ENCODE data around the gene CBS. TPM values are rescaled to one million over a fixed set of nuclear protein-coding genes. Genes with fewer than 3 reads are reported as not detected.

The CBS gene
- total RNA-seq, 2 donors from 2014 or later = 8.3 to 9.3 TPM

- Histone ChIP-seq H3K4me3 (no peak overlapping the region), H3K9me3 (no peaks in the 10 kb centered on the region), H3K4me1 (no peaks in the 10 kb centered on the region), H3K27ac (no peak overlapping the region), H3K27me3 (no peaks in the 10 kb centered on the region), H3K36me3 (peaks cover 30% of the 10 kb centered on the region)
- TF ChIP-seq CTCF (IDR thresholded peaks at IDR 0.05) = no peak
- DNase-seq (ENCODE audit: low spot score) = no peak
Observed at GRCh38 chr21:43023175-43023574, 52.5 kb downstream of the CBS start.

- no peak for TF ChIP-seq CTCF (IDR thresholded peaks at IDR 0.05)
- Histone ChIP-seq H3K27me3 (no peaks in the 10 kb centered on the region), H3K27ac (no peak overlapping the region), H3K4me1 (no peaks in the 10 kb centered on the region), H3K4me3 (no peak overlapping the region), H3K9me3 (no peaks in the 10 kb centered on the region), H3K36me3 (peaks cover 38% of the 10 kb centered on the region)
- DNase-seq (ENCODE audit: low spot score) = no peak
Observed at GRCh38 chr21:43021756-43022600, 53.7 kb downstream of the CBS start.

- DNase-seq (ENCODE audit: low spot score) = no peak
- TF ChIP-seq CTCF (IDR thresholded peaks at IDR 0.05) = no peak
- H3K36me3 ChIP-seq = peaks cover 45% of the 10 kb centered on the region
- H3K27ac ChIP-seq = no peak overlapping the region
- no peak overlapping the region for H3K4me3 ChIP-seq
- H3K27me3 ChIP-seq = no peaks in the 10 kb centered on the region
- H3K9me3 ChIP-seq = no peaks in the 10 kb centered on the region
- no peaks in the 10 kb centered on the region for H3K4me1 ChIP-seq
Observed at GRCh38 chr21:43021191-43021590, 54.4 kb downstream of the CBS start.

GRCh38 chr21:43020771-43021170 lies 54.9 kb downstream of the CBS start:
- no peak for DNase-seq (ENCODE audit: low spot score)
- H3K27ac ChIP-seq = no peak overlapping the region

GRCh38 chr21:43020177-43020576 lies 55.5 kb downstream of the CBS start:
- TF ChIP-seq CTCF (IDR thresholded peaks at IDR 0.05) = no peak
- Histone ChIP-seq H3K4me3 (no peak overlapping the region), H3K27ac (no peak overlapping the region), H3K4me1 (no peaks in the 10 kb centered on the region), H3K27me3 (no peaks in the 10 kb centered on the region), H3K9me3 (no peaks in the 10 kb centered on the region), H3K36me3 (peaks cover 41% of the 10 kb centered on the region)
- DNase-seq (ENCODE audit: low spot score) = no peak

More at GRCh38 chr21:43020771-43021170, 54.9 kb downstream of the CBS start:
- Histone ChIP-seq H3K27me3 (no peaks in the 10 kb centered on the region), H3K4me3 (no peak overlapping the region), H3K4me1 (no peaks in the 10 kb centered on the region), H3K9me3 (no peaks in the 10 kb centered on the region), H3K36me3 (peaks cover 45% of the 10 kb centered on the region)
- TF ChIP-seq CTCF (IDR thresholded peaks at IDR 0.05) = no peak

All from right atrium auricular region (tissue), 2 donors.